ENCODE data around the gene CERS4.
"Not testable (repeated sequence)": the region's sequence is repeated elsewhere in the genome, so short reads cannot be mapped to it uniquely, and the experiment has no call there.

The CERS4 gene

DNA sequence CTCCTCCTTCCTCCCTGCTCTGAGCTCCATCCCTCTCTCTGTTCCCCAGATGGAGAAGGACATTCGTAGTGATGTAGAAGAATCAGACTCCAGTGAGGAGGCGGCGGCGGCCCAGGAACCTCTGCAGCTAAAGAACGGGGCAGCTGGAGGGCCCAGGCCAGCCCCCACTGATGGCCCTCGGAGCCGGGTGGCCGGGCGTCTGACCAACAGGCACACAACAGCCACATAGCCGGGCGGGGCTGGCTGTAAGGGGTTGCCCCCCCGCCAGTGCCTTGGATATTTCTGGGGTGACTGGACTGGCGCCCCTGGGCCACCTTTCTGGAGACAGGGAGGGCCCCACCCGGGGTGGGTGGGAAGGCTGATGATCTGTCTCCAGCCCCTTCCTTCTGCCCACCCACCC is 52.7 kb downstream of the CERS4 start:
- H3K27ac ChIP-seq (ENCODE audit: low read length, poor library complexity, severe bottlenecking) = no peak overlapping the region
- H3K4me1 ChIP-seq (ENCODE audit: control insufficient read depth, insufficient read depth, low read depth, low read length) = no peaks in the 10 kb centered on the region
- no peak overlapping the region for H3K23ac ChIP-seq (ENCODE audit: low read length in 2 of 2)
- H3K9ac ChIP-seq (ENCODE audit: low read length) = no peak overlapping the region
- H3K4ac ChIP-seq (ENCODE audit: low read depth in 1 of 2, low read length in 2 of 2) = no peak overlapping the region
- no peaks in the 10 kb centered on the region for H3K79me1 ChIP-seq (replicated peaks; ENCODE audit: low read length, poor library complexity, severe bottlenecking)
- H3K18ac ChIP-seq (ENCODE audit: low read depth in 1 of 2, low read length in 2 of 2) = no peak overlapping the region
- H4K91ac ChIP-seq (ENCODE audit: low read length) = no peak overlapping the region
- H3K36me3 ChIP-seq (ENCODE audit: control insufficient read depth in 1 of 2, insufficient read depth in 2 of 2, low read depth in 1 of 2, low read length in 2 of 2) = peaks cover 2 to 20% of the 10 kb centered on the region in 2 experiments
- peaks cover 0 to 4% of the 10 kb centered on the region in 2 experiments for H3K27me3 ChIP-seq (ENCODE audit: control insufficient read depth in 1 of 2, insufficient read depth in 1 of 2, low read length in 2 of 2)
- H2AK5ac ChIP-seq (ENCODE audit: low read length, severe bottlenecking) = no peak overlapping the region
- no peak overlapping the region for H3K14ac ChIP-seq (ENCODE audit: low read length in 2 of 2)
- no peak overlapping the region for H2BK12ac ChIP-seq (ENCODE audit: low read length in 2 of 2)
- no peak overlapping the region for H2BK120ac ChIP-seq (ENCODE audit: low read depth, low read length)
- WGBS = 87% methylated on average over 13 of the region's 14 CpGs
- H2BK5ac ChIP-seq (ENCODE audit: low read depth, low read length, poor library complexity, severe bottlenecking) = no peak overlapping the region
- no peak overlapping the region for H2BK15ac ChIP-seq (ENCODE audit: low read depth, poor library complexity, severe bottlenecking)
- no peak overlapping the region for H4K8ac ChIP-seq (ENCODE audit: low read length)
- no peak overlapping the region for H3K4me3 ChIP-seq (ENCODE audit: insufficient read depth in 1 of 2, low read depth in 1 of 2, low read length in 2 of 2)
- no peak overlapping the region for H3K4me2 ChIP-seq (ENCODE audit: low read length, poor library complexity, severe bottlenecking)
- DNase-seq = no peak
- H3K9me3 ChIP-seq (ENCODE audit: control insufficient read depth, low read length) = no peaks in the 10 kb centered on the region
- no peak overlapping the region for H2AFZ ChIP-seq (ENCODE audit: low read depth, low read length)

DNA sequence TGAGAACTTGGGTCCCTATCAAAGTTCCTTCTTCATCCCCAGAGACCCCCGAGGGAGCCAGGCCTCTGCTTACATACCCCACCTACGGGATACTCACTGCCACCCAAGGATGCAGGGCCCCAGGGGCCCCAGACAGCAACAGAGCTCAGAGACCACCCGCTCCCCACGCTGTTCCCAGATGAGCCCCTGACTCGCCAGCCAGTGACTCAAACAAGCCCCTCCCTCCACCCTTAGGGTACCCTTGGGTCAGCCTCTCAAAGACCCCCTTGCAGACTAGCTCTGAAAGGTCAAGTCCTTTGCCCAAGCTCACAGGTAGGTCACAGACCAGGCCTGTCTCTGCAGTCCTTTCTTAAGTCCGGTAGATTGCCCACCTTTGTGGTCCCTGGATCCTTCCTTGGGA is 53.3 kb downstream of the CERS4 start:
- Histone ChIP-seq H3K14ac (ENCODE audit: low read length in 2 of 2) (no peak overlapping the region), H3K4me3 (ENCODE audit: insufficient read depth in 1 of 2, low read depth in 1 of 2, low read length in 2 of 2) (no peak overlapping the region), H3K18ac (ENCODE audit: low read depth in 1 of 2, low read length in 2 of 2) (no peak overlapping the region), H3K36me3 (ENCODE audit: control insufficient read depth in 1 of 2, insufficient read depth in 2 of 2, low read depth in 1 of 2, low read length in 2 of 2) (peaks cover 0 to 15% of the 10 kb centered on the region in 2 experiments), H3K27ac (ENCODE audit: low read length, poor library complexity, severe bottlenecking) (no peak overlapping the region), H2BK5ac (ENCODE audit: low read depth, low read length, poor library complexity, severe bottlenecking) (no peak overlapping the region), H2BK120ac (ENCODE audit: low read depth, low read length) (no peak overlapping the region), H2AK5ac (ENCODE audit: low read length, severe bottlenecking) (no peak overlapping the region), H3K23ac (ENCODE audit: low read length in 2 of 2) (no peak overlapping the region), H3K4me1 (ENCODE audit: control insufficient read depth, insufficient read depth, low read depth, low read length) (no peaks in the 10 kb centered on the region), H2BK15ac (ENCODE audit: low read depth, poor library complexity, severe bottlenecking) (no peak overlapping the region), H2BK12ac (ENCODE audit: low read length in 2 of 2) (no peak overlapping the region), H4K91ac (ENCODE audit: low read length) (no peak overlapping the region), H3K4me2 (ENCODE audit: low read length, poor library complexity, severe bottlenecking) (no peak overlapping the region), H3K79me1 (replicated peaks; ENCODE audit: low read length, poor library complexity, severe bottlenecking) (no peaks in the 10 kb centered on the region), H3K9me3 (ENCODE audit: control insufficient read depth, low read length) (no peaks in the 10 kb centered on the region), H3K27me3 (ENCODE audit: control insufficient read depth in 1 of 2, insufficient read depth in 1 of 2, low read length in 2 of 2) (peaks cover 0 to 4% of the 10 kb centered on the region in 2 experiments), H2AFZ (ENCODE audit: low read depth, low read length) (no peak overlapping the region), H3K9ac (ENCODE audit: low read length) (no peak overlapping the region), H3K4ac (ENCODE audit: low read depth in 1 of 2, low read length in 2 of 2) (no peak overlapping the region), H4K8ac (ENCODE audit: low read length) (no peak overlapping the region)
- no peak for DNase-seq
- WGBS = 92% methylated on average over 6 of the region's 6 CpGs

DNA sequence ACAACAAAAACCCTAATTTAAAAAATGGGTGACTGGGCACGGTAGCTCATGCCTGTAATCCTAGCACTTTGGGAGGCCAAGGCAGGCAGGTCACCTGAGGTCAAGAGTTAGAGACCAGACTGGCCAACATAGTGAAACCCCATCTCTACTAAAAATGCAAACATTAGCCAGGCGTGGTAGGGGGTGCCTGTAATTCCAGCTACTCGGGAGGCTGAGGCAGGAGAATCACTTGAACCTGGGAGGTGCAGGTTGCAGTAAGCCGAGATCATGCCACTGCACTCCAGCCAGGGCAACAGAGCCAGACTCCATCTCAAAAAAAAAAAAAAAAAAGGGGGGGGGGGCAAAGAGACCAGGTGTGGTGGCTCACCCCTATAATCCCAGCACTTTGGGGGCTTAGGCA is 55.1 kb downstream of the CERS4 start:
- not testable (repeated sequence) for DNase-seq; H4K8ac ChIP-seq (ENCODE audit: low read length); H3K4me3 ChIP-seq (ENCODE audit: insufficient read depth in 1 of 2, low read depth in 1 of 2, low read length in 2 of 2); H2BK120ac ChIP-seq (ENCODE audit: low read depth, low read length); H3K14ac ChIP-seq (ENCODE audit: low read length in 2 of 2); H4K91ac ChIP-seq (ENCODE audit: low read length); H3K4me1 ChIP-seq (ENCODE audit: control insufficient read depth, insufficient read depth, low read depth, low read length); H3K9me3 ChIP-seq (ENCODE audit: control insufficient read depth, low read length); H3K36me3 ChIP-seq (ENCODE audit: control insufficient read depth in 1 of 2, insufficient read depth in 2 of 2, low read depth in 1 of 2, low read length in 2 of 2); H3K23ac ChIP-seq (ENCODE audit: low read length in 2 of 2); H3K79me1 ChIP-seq (replicated peaks; ENCODE audit: low read length, poor library complexity, severe bottlenecking); H3K9ac ChIP-seq (ENCODE audit: low read length); H3K18ac ChIP-seq (ENCODE audit: low read depth in 1 of 2, low read length in 2 of 2); H3K4me2 ChIP-seq (ENCODE audit: low read length, poor library complexity, severe bottlenecking); H3K4ac ChIP-seq (ENCODE audit: low read depth in 1 of 2, low read length in 2 of 2); H2BK15ac ChIP-seq (ENCODE audit: low read depth, poor library complexity, severe bottlenecking); H2BK5ac ChIP-seq (ENCODE audit: low read depth, low read length, poor library complexity, severe bottlenecking); H3K27ac ChIP-seq (ENCODE audit: low read length, poor library complexity, severe bottlenecking); H2AK5ac ChIP-seq (ENCODE audit: low read length, severe bottlenecking); H3K27me3 ChIP-seq (ENCODE audit: control insufficient read depth in 1 of 2, insufficient read depth in 1 of 2, low read length in 2 of 2); H2BK12ac ChIP-seq (ENCODE audit: low read length in 2 of 2); H2AFZ ChIP-seq (ENCODE audit: low read depth, low read length)
- WGBS = 97% methylated on average over 1 of the region's 4 CpGs

DNA sequence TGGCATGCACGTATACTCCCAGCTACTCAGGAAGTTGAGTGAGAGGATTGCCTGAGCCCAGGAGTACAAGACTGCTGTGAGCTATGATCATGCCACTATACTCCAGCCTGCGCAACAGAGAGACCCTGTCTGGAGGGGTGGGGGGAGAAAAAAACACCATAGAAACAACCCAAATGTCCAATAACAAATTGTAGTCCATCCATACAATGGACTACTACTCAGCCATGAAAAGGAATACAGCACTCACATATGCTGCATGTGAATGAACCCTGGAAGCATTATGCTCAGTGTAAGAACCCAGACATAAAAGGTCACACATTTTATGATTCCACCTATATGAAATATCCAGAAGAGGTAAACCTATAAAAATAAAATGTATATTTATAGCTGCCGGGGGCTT is 56.7 kb downstream of the CERS4 start:
- no peak overlapping the region for H2BK15ac ChIP-seq (ENCODE audit: low read depth, poor library complexity, severe bottlenecking)
- no peak overlapping the region for H3K27ac ChIP-seq (ENCODE audit: low read length, poor library complexity, severe bottlenecking)
- no peak overlapping the region for H3K4me2 ChIP-seq (ENCODE audit: low read length, poor library complexity, severe bottlenecking)
- H2BK12ac ChIP-seq (ENCODE audit: low read length in 2 of 2) = no peak overlapping the region
- no peak overlapping the region for H2BK120ac ChIP-seq (ENCODE audit: low read depth, low read length)
- no peak overlapping the region for H4K91ac ChIP-seq (ENCODE audit: low read length)
- DNase-seq = no peak
- H3K4ac ChIP-seq (ENCODE audit: low read depth in 1 of 2, low read length in 2 of 2) = no peak overlapping the region
- no peaks in the 10 kb centered on the region for H3K9me3 ChIP-seq (ENCODE audit: control insufficient read depth, low read length)
- no peak overlapping the region for H3K18ac ChIP-seq (ENCODE audit: low read depth in 1 of 2, low read length in 2 of 2)
- H3K4me1 ChIP-seq (ENCODE audit: control insufficient read depth, insufficient read depth, low read depth, low read length) = peaks cover 6% of the 10 kb centered on the region
- H3K27me3 ChIP-seq (ENCODE audit: control insufficient read depth in 1 of 2, insufficient read depth in 1 of 2, low read length in 2 of 2) = peaks cover 0 to 8% of the 10 kb centered on the region in 2 experiments
- H4K8ac ChIP-seq (ENCODE audit: low read length) = no peak overlapping the region
- H3K23ac ChIP-seq (ENCODE audit: low read length in 2 of 2) = no peak overlapping the region
- no peaks in the 10 kb centered on the region for H3K79me1 ChIP-seq (replicated peaks; ENCODE audit: low read length, poor library complexity, severe bottlenecking)
- no peak overlapping the region for H2AK5ac ChIP-seq (ENCODE audit: low read length, severe bottlenecking)
- 76% methylated on average over 2 of the region's 3 CpGs for WGBS
- H3K36me3 ChIP-seq (ENCODE audit: control insufficient read depth in 1 of 2, insufficient read depth in 2 of 2, low read depth in 1 of 2, low read length in 2 of 2) = peaks cover 0 to 8% of the 10 kb centered on the region in 2 experiments
- H2BK5ac ChIP-seq (ENCODE audit: low read depth, low read length, poor library complexity, severe bottlenecking) = no peak overlapping the region
- H3K4me3 ChIP-seq (ENCODE audit: insufficient read depth in 1 of 2, low read depth in 1 of 2, low read length in 2 of 2) = no peak overlapping the region
- no peak overlapping the region for H3K14ac ChIP-seq (ENCODE audit: low read length in 2 of 2)
- no peak overlapping the region for H3K9ac ChIP-seq (ENCODE audit: low read length)
- H2AFZ ChIP-seq (ENCODE audit: low read depth, low read length) = no peak overlapping the region
